ENCODE measurements around the gene MAML2. TPM values are rescaled to one million over a fixed set of nuclear protein-coding genes. Genes with fewer than 3 reads are reported as not detected.

Gene MAML2
- total RNA-seq, 1 donor from 2014 or later = 5.2 TPM

DNA sequence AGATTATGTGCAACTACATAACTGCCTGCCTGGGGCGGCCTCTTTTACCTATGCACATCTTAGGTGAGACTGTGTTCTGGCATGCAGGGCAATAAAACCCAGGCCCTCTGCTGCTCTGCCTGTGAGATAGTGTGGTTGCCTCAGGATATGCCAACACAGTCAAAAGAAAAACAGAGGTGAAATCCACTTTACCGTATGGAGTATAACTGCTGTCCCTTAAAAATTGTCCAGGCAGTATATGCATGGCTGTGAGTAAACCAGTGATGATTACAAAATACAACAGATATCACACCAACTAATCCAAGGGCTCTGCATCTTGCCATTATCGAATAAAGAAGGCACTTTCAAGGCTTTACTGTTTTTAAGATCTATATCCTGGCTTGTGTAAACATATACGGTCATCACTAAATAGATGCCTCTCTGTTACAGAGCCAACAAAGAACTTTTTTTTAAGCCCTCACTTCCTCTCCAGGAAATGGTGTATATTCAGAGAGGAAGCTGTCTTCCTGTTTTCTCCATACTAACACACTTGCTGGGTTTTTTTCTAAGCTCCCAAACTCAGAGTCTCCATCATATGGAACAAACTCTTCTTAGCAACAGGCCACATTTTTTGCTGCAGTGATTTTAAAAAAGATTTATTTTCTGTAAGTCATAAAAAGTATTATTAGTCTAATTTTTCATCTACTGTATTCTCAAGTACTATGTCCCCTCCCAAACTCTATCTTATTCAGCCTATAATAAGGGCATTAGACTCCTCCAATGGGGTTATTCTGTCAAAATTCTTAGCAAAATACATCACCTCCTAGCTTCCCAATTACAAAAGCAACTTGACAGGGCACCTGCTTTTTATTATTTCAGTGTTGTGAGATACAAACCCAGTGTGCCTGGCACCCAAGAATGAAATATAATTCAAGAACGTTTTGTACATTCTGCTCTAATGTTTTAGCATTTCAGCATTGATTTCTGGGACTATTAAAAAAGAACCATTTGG lies 135.2 kb downstream of the MAML2 start:
- Histone ChIP-seq H3K36me3 (ENCODE audit: control insufficient read depth in 3 of 3, insufficient read depth in 3 of 3, low read length in 3 of 3) (no peaks in the 10 kb centered on the region), H3K4me3 (ENCODE audit: low read length in 3 of 3) (no peak overlapping the region), H3K27me3 (ENCODE audit: control insufficient read depth in 3 of 3, insufficient read depth in 3 of 3, low read length in 3 of 3) (no peaks in the 10 kb centered on the region), H3K9ac (ENCODE audit: low read depth in 1 of 3, low read length in 3 of 3) (no peak overlapping the region), H3K4me1 (ENCODE audit: control insufficient read depth in 3 of 3, insufficient read depth in 3 of 3, low read length in 3 of 3) (peaks cover under 1 to 4% (median 4%) of the 10 kb centered on the region in 3 donors), H3K9me3 (ENCODE audit: control insufficient read depth in 3 of 3, low read length in 3 of 3) (no peaks in the 10 kb centered on the region), H3K27ac (ENCODE audit: low read depth, low read length) (peak overlapping the region; percentile 43)

DNA sequence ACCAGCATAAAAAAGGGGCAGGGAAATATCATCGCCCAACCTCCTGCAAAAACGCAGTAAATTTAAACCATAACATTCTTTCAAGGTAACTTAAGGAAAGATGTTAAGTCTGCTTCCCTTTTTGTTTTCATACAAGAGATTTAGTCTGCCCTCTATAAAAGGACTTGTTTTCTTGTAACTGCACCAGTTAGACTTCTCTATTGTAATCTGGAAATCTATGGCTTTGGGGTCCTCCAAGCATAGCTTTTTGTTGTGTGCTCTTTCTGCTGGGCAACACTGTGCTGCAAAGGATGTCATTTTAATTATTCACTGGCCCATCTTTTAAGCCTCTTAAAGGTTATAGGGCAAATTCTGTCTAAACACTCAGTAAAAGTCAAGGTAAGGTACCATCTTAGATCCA lies 136.0 kb downstream of the MAML2 start:
- Histone ChIP-seq H3K9ac (ENCODE audit: low read depth in 1 of 3, low read length in 3 of 3) (no peak overlapping the region), H3K4me1 (ENCODE audit: control insufficient read depth in 3 of 3, insufficient read depth in 3 of 3, low read length in 3 of 3) (peaks cover 0 to 2% (median 0%) of the 10 kb centered on the region in 3 donors), H3K4me3 (ENCODE audit: low read length in 3 of 3) (no peak overlapping the region), H3K36me3 (ENCODE audit: control insufficient read depth in 3 of 3, insufficient read depth in 3 of 3, low read length in 3 of 3) (no peaks in the 10 kb centered on the region), H3K27ac (ENCODE audit: low read depth, low read length) (peak overlapping the region; percentile 43), H3K27me3 (ENCODE audit: control insufficient read depth in 3 of 3, insufficient read depth in 3 of 3, low read length in 3 of 3) (no peaks in the 10 kb centered on the region), H3K9me3 (ENCODE audit: control insufficient read depth in 3 of 3, low read length in 3 of 3) (no peaks in the 10 kb centered on the region)

DNA sequence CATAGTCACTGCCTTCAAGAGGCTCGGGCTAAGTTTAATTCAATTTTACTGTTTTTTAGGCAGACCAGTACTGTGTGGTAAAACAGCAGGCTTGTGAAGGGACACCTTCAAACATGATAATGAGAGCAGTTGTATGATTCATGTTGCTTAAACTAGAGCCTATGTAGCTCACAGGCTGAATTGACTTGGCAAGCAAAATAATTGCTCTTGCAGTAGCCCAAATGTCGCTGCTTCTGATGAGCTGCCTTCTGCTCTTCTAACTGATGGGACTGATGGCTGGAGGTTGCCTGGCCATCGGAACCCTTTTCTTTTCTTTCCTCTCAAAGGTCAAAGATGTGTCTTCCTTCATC lies 137.6 kb downstream of the MAML2 start:
- no peak overlapping the region for H3K4me3 ChIP-seq (ENCODE audit: low read length in 3 of 3)
- H3K36me3 ChIP-seq (ENCODE audit: control insufficient read depth in 3 of 3, insufficient read depth in 3 of 3, low read length in 3 of 3) = no peaks in the 10 kb centered on the region
- H3K9ac ChIP-seq (ENCODE audit: low read depth in 1 of 3, low read length in 3 of 3) = no peak overlapping the region
- H3K4me1 ChIP-seq (ENCODE audit: control insufficient read depth in 3 of 3, insufficient read depth in 3 of 3, low read length in 3 of 3) = peaks cover 0 to 2% (median 0%) of the 10 kb centered on the region in 3 donors
- H3K27ac ChIP-seq (ENCODE audit: low read depth, low read length) = no peak overlapping the region
- no peaks in the 10 kb centered on the region for H3K9me3 ChIP-seq (ENCODE audit: control insufficient read depth in 3 of 3, low read length in 3 of 3)
- no peaks in the 10 kb centered on the region for H3K27me3 ChIP-seq (ENCODE audit: control insufficient read depth in 3 of 3, insufficient read depth in 3 of 3, low read length in 3 of 3)

DNA sequence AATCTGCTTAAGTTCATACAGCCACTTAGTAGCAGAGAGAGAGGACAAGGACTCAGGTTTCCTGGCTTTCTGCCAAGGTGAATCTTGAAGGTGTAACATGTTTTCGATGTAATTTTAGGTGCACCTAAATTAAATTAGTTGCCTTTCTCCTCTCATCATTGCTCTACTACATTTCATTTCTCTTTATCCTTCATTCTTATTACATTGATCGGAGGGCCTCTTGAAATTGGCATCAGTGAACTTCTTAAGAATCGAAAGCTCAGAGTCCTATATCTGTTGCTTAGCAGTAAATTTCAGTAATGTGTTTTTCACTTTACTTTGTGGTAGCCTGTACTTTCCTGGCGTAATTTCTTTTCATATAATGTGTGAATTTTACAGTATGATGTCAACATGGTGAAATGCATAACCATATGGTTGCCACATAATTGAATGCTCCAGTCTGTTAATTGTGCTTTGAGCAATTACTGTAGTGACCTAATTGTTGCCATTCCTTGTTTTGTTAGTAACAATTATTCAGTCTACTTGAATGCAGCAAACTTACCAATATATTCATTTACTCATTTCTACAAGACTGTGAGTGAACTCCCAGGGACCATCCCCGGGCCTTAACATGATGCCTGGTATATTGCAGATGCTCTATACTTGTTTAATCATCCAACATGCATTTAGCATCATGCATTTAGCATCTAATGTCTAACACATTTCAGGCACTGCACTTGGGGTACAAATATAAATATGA lies 138.1 kb downstream of the MAML2 start:
- Histone ChIP-seq H3K36me3 (ENCODE audit: control insufficient read depth in 3 of 3, insufficient read depth in 3 of 3, low read length in 3 of 3) (no peaks in the 10 kb centered on the region), H3K4me1 (ENCODE audit: control insufficient read depth in 3 of 3, insufficient read depth in 3 of 3, low read length in 3 of 3) (peaks cover 0 to 3% (median 2%) of the 10 kb centered on the region in 3 donors), H3K9me3 (ENCODE audit: control insufficient read depth in 3 of 3, low read length in 3 of 3) (no peaks in the 10 kb centered on the region), H3K4me3 (ENCODE audit: low read length in 3 of 3) (no peak overlapping the region), H3K27ac (ENCODE audit: low read depth, low read length) (no peak overlapping the region), H3K9ac (ENCODE audit: low read depth in 1 of 3, low read length in 3 of 3) (no peak overlapping the region), H3K27me3 (ENCODE audit: control insufficient read depth in 3 of 3, insufficient read depth in 3 of 3, low read length in 3 of 3) (no peaks in the 10 kb centered on the region)

DNA sequence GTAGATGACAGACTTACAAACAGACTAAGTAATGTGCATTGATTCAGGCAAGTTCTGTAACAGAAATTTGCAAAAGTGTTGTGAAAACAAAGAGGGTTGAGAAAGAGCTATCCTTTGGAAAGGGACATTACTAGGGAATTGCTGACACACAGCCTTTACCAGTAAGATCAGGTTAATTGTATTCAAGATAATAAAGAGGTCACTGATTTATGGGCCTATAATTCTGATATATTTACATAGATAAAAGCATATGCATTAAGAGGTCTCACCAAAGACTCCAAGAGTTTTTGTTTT lies 138.7 kb downstream of the MAML2 start:
- Histone ChIP-seq H3K4me3 (ENCODE audit: low read length in 3 of 3) (no peak overlapping the region), H3K9ac (ENCODE audit: low read depth in 1 of 3, low read length in 3 of 3) (no peak overlapping the region), H3K27me3 (ENCODE audit: control insufficient read depth in 3 of 3, insufficient read depth in 3 of 3, low read length in 3 of 3) (no peaks in the 10 kb centered on the region), H3K27ac (ENCODE audit: low read depth, low read length) (no peak overlapping the region), H3K9me3 (ENCODE audit: control insufficient read depth in 3 of 3, low read length in 3 of 3) (no peaks in the 10 kb centered on the region), H3K36me3 (ENCODE audit: control insufficient read depth in 3 of 3, insufficient read depth in 3 of 3, low read length in 3 of 3) (no peaks in the 10 kb centered on the region), H3K4me1 (ENCODE audit: control insufficient read depth in 3 of 3, insufficient read depth in 3 of 3, low read length in 3 of 3) (peaks cover 0 to 4% (median 2%) of the 10 kb centered on the region in 3 donors)

DNA sequence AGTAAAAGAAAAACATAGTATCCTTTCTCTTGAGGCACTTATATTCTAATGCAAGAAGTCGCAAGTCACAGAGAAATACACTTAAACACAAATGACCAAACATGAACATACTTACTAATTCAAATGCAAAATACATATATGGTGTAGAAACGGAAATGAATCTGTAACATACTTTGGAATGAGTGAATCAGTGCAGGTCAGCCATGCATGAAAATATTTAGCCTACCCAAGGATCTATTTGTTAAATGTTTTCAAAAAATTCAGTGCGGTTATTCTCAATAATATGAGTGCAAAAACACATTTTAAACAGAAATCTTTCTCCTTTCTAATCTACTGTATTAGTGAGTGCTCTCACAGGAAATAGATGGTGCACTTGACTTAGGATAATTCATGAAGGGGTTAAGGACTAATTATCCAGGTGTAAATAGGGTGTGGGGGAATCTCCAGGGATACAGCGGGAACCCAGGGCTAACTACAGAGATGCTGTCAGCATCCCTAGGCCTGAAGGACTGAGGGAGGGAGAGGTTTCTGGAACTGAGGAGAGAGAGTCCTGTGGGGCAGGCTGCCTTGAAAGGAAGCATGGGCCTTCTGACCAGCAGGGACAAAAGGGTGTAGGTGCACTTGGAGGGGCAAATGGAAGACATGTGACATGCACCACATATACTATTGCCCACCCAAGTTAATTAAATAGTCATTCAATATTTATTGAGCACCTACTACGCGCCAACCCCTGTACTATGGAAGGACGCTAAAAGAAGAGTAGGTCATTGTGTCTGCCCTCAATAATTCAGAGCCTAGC lies 139.2 kb downstream of the MAML2 start:
- H3K27ac ChIP-seq (ENCODE audit: low read depth, low read length) = no peak overlapping the region

DNA sequence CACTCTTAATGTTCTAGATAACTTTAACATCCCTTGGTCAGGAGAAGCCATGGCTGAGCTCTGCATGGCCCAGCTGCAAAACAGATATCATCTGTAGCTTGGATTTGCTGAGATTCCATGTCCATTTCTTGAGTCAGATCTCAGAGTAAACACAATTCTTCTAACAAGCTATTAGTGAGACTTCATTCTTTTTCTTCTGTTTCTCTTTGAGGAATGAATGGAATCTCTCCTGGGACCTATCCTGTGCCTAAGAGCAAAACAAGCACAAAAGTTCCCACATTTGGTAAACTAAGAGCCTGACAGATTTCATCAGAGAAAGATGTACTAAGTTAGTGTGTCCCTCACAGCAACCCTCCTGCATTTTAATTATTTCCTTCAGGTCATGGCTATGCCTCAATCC lies 142.8 kb downstream of the MAML2 start:
- H3K27me3 ChIP-seq (ENCODE audit: control insufficient read depth in 3 of 3, insufficient read depth in 3 of 3, low read length in 3 of 3) = no peaks in the 10 kb centered on the region
- H3K9me3 ChIP-seq (ENCODE audit: control insufficient read depth in 3 of 3, low read length in 3 of 3) = no peaks in the 10 kb centered on the region
- no peak overlapping the region for H3K4me3 ChIP-seq (ENCODE audit: low read length in 3 of 3)
- no peaks in the 10 kb centered on the region for H3K36me3 ChIP-seq (ENCODE audit: control insufficient read depth in 3 of 3, insufficient read depth in 3 of 3, low read length in 3 of 3)
- no peak overlapping the region for H3K9ac ChIP-seq (ENCODE audit: low read depth in 1 of 3, low read length in 3 of 3)
- peak overlapping the region; percentile 0 for H3K27ac ChIP-seq (ENCODE audit: low read depth, low read length)
- peaks cover 0 to 10% (median 0%) of the 10 kb centered on the region in 3 donors for H3K4me1 ChIP-seq (ENCODE audit: control insufficient read depth in 3 of 3, insufficient read depth in 3 of 3, low read length in 3 of 3)

More for the DNA sequence above, 139.2 kb downstream of the MAML2 start:
- Histone ChIP-seq H3K9ac (ENCODE audit: low read depth in 1 of 3, low read length in 3 of 3) (no peak overlapping the region), H3K36me3 (ENCODE audit: control insufficient read depth in 3 of 3, insufficient read depth in 3 of 3, low read length in 3 of 3) (no peaks in the 10 kb centered on the region), H3K4me1 (ENCODE audit: control insufficient read depth in 3 of 3, insufficient read depth in 3 of 3, low read length in 3 of 3) (peaks cover 0 to 4% (median 2%) of the 10 kb centered on the region in 3 donors), H3K4me3 (ENCODE audit: low read length in 3 of 3) (no peak overlapping the region), H3K27me3 (ENCODE audit: control insufficient read depth in 3 of 3, insufficient read depth in 3 of 3, low read length in 3 of 3) (no peaks in the 10 kb centered on the region), H3K9me3 (ENCODE audit: control insufficient read depth in 3 of 3, low read length in 3 of 3) (no peaks in the 10 kb centered on the region)

DNA sequence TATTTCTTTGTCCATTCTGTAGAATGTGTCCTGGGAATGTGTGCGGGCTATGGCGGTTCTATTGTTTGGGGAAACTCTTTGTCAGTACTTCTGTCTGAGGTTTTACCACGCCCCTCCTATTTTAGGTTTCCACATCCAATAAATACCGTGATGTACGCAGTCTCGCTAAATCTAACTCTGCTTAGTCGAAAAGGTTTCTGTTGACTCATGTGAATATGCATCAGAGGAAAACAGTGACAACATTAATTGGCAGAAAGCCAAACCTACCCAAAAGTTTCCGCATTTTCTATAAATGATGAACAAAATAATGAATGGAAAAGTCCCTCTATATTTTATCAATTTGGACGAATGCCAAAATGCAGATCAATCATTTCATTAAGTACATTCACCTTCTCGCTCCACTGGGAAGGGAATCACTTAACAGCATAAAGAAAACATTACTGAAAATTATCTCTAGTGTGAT lies 143.4 kb downstream of the MAML2 start:
- H3K36me3 ChIP-seq (ENCODE audit: control insufficient read depth in 3 of 3, insufficient read depth in 3 of 3, low read length in 3 of 3) = no peaks in the 10 kb centered on the region
- H3K27me3 ChIP-seq (ENCODE audit: control insufficient read depth in 3 of 3, insufficient read depth in 3 of 3, low read length in 3 of 3) = no peaks in the 10 kb centered on the region
- H3K9ac ChIP-seq (ENCODE audit: low read depth in 1 of 3, low read length in 3 of 3) = no peak overlapping the region
- H3K4me3 ChIP-seq (ENCODE audit: low read length in 3 of 3) = no peak overlapping the region
- no peaks in the 10 kb centered on the region for H3K9me3 ChIP-seq (ENCODE audit: control insufficient read depth in 3 of 3, low read length in 3 of 3)
- peak overlapping the region; percentile 0 for H3K27ac ChIP-seq (ENCODE audit: low read depth, low read length)
- peaks cover 0 to 10% (median 0%) of the 10 kb centered on the region in 3 donors for H3K4me1 ChIP-seq (ENCODE audit: control insufficient read depth in 3 of 3, insufficient read depth in 3 of 3, low read length in 3 of 3)

DNA sequence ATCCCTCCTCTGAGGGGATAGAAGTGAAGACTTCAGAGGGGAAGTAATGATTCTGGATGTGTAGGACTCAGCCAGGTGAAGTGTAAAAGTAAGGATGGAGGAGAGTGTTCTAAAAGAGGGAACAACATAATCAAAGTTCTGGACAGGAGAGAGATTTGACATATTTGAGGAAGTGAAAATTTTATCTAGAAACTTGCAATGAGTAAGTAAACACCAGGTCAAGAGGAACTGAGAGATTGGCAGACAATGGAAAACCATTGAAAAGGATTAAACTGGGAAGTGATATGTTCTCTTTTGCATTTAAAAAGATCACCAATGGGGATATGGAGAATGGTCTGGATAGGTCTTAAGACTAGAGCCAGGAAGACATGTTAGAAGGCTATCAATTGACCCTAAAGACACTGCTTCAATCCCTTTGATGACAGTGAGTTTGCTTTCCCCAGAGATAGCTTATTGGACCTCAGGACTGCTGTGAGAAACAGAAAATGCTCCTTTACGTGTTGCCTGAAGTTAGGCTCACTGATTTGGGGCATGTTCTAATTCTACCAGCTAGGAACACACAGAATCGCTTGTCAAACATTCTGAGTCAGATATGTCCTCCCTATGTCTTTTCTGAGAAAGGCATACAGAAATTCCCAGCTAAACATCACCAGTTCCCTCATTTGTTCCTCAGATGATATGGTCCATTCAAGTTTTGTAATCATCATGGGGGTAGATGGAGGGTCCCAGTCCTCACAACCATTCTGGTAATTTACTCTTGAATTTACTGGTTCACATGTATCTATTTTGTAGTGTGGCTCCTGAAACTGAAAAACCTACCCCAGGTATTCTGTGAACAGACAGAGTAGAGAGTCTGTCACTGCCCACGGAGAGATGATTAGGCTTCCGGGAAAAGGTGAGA lies 144.9 kb downstream of the MAML2 start:
- Histone ChIP-seq H3K27me3 (ENCODE audit: control insufficient read depth in 3 of 3, insufficient read depth in 3 of 3, low read length in 3 of 3) (no peaks in the 10 kb centered on the region), H3K36me3 (ENCODE audit: control insufficient read depth in 3 of 3, insufficient read depth in 3 of 3, low read length in 3 of 3) (no peaks in the 10 kb centered on the region), H3K9ac (ENCODE audit: low read depth in 1 of 3, low read length in 3 of 3) (no peak overlapping the region), H3K9me3 (ENCODE audit: control insufficient read depth in 3 of 3, low read length in 3 of 3) (no peaks in the 10 kb centered on the region), H3K4me3 (ENCODE audit: low read length in 3 of 3) (no peak overlapping the region), H3K27ac (ENCODE audit: low read depth, low read length) (no peak overlapping the region), H3K4me1 (ENCODE audit: control insufficient read depth in 3 of 3, insufficient read depth in 3 of 3, low read length in 3 of 3) (peaks cover 0 to 13% (median 0%) of the 10 kb centered on the region in 3 donors)
